Activated CD8-positive, alpha-beta T cell treated with anti-CD3 and anti-CD28 coated beads for 36 hours (primary cell): Measurements from ENCODE around the gene NOS1. TPM values are rescaled to one million over a fixed set of nuclear protein-coding genes. Genes with fewer than 3 reads are reported as not detected.
"Not testable (repeated sequence)": the region's sequence is repeated elsewhere in the genome, so short reads cannot be mapped to it uniquely, and the experiment has no call there.

Source experiments
- ATAC-seq: fragments of 200-7000 bp; cut with Tn5 transposase; one replicate; pipeline ENCODE4 v1.10.0; 2021; ENCODE audit warnings: mild to moderate bottlenecking, moderate library complexity
- CTCF ChIA-PET: fragments of 350-600 bp; sonication (Branson Sonifier 250); formaldehyde crosslinking; loops from one replicate; lab custom pipeline; 2021; ENCODE audit warnings: antibody characterized with exemption; lab: Charles Lee
- POLR2A ChIA-PET: fragments of 350-600 bp; sonication (Branson Sonifier 250); formaldehyde crosslinking; loops from one replicate; lab custom pipeline; 2021; ENCODE audit warnings: antibody characterized with exemption; lab: Charles Lee
- DNase-seq: peaks from one replicate; pipeline ENCODE4 v3.0.0-alpha.2; 2020
- H3K27ac Mint-ChIP-seq: one replicate; pipeline ENCODE4 v1.8.0; 2021; ENCODE audit warnings: mild to moderate bottlenecking, mixed read lengths
- H3K27me3 Mint-ChIP-seq: one replicate; pipeline ENCODE4 v1.8.0; 2021; ENCODE audit warnings: mixed read lengths
- H3K36me3 Mint-ChIP-seq: one replicate; pipeline ENCODE4 v1.8.0; 2021; ENCODE audit warnings: low read depth, mixed read lengths
- H3K4me1 Mint-ChIP-seq: one replicate; pipeline ENCODE4 v1.8.0; 2021; ENCODE audit warnings: low read depth, mixed read lengths
- H3K4me3 Mint-ChIP-seq: one replicate; pipeline ENCODE4 v1.8.0; 2021; ENCODE audit warnings: mild to moderate bottlenecking, moderate library complexity, mixed read lengths
- H3K9me3 Mint-ChIP-seq: one replicate; pipeline ENCODE4 v1.8.0; 2021; ENCODE audit warnings: mixed read lengths
- CTCF ChIP-seq: fragments of 200-600 bp; IDR thresholded peaks from one replicate; pipeline ENCODE4 v1.8.0; 2022; ENCODE audit warnings: antibody characterized with exemption, mild to moderate bottlenecking
- intact Hi-C: fragments of 100-400 bp; cut with micrococcal nuclease; formaldehyde crosslinking; loops from one replicate; pipeline ENCODE4 v1.10.0; 2022
- total RNA-seq, 2 experiments: library from RNA; stranded (reverse); gene quantifications; one replicate each; pipeline ENCODE4 v1.2.3, GENCODE V29; 2021

The NOS1 gene
- total RNA-seq, 2 experiments from 2014 or later: not detected

- H3K27ac Mint-ChIP-seq, CTCF ChIA-PET, POLR2A ChIA-PET, H3K27me3 Mint-ChIP-seq, intact Hi-C loops, H3K4me3 Mint-ChIP-seq, ATAC-seq, H3K9me3 Mint-ChIP-seq, DNase-seq, H3K4me1 Mint-ChIP-seq, H3K36me3 Mint-ChIP-seq: not testable (repeated sequence)
Measured at GRCh38 chr12:117195027-117195426, 166.4 kb downstream of the NOS1 start.

DNA sequence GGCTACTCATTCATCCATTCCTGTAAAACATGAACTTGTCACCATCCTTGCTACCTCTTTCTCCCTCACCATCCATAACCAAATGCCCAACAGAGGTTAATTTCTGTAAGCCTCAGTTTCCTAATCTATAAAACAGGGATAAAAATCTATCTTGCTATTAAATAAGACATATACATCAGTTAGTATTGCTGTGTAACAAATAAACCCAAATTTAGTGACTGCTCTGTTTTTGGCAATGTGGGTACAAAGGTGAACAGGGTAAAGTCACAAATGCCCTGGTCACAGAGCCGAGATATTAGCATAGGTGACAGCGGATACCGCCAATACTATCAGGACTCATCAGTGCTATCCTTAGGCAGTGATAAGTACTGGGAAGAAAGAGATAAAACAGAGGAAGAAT, 167.5 kb downstream of the NOS1 start:
- Mint-ChIP-seq H3K9me3 (no peaks in the 10 kb centered on the region), H3K4me1 (peaks cover 12% of the 10 kb centered on the region), H3K27me3 (peaks cover 6% of the 10 kb centered on the region), H3K4me3 (no peak overlapping the region), H3K27ac (no peak overlapping the region), H3K36me3 (peaks cover 1% of the 10 kb centered on the region)
- intact Hi-C loops: no loop called here
- ChIA-PET POLR2A (no interaction called here), CTCF (no interaction called here)
- TF ChIP-seq CTCF: no peak
- ATAC-seq (no peak), DNase-seq (no peak)

- CTCF ChIA-PET, H3K9me3 Mint-ChIP-seq, ATAC-seq, POLR2A ChIA-PET, H3K4me3 Mint-ChIP-seq, H3K27ac Mint-ChIP-seq, intact Hi-C loops, H3K27me3 Mint-ChIP-seq, DNase-seq: not testable (repeated sequence)
- Mint-ChIP-seq H3K4me1 (peaks cover 22% of the 10 kb centered on the region), H3K36me3 (peaks cover 11% of the 10 kb centered on the region)
Measured at GRCh38 chr12:117192581-117192980, 168.8 kb downstream of the NOS1 start.

DNA sequence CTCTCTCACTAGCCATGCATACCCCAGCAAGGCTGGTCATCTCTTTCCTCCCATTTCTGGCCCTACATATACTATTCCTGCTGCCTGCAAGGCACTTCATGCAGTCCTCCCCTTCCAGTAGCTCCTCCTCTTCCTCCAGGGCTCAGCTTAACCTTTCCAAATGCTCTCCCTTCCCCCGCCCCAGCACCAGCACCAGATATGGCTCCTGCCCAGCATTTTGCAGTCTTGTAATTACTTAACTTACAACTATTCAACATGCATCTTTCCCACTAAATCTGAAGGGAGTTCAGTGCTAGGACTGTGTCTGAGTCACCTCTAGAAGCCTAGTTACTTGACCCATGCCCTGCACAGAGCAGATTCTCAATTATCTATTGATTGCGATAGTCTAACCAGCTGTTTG, 169.4 kb downstream of the NOS1 start:
- ATAC-seq (no peak), DNase-seq (peak; percentile 5)
- Mint-ChIP-seq H3K4me1 (peaks cover 25% of the 10 kb centered on the region), H3K9me3 (no peaks in the 10 kb centered on the region), H3K27ac (no peak overlapping the region), H3K36me3 (peaks cover 14% of the 10 kb centered on the region), H3K27me3 (no peaks in the 10 kb centered on the region), H3K4me3 (no peak overlapping the region)
- TF ChIP-seq CTCF: no peak
- POLR2A ChIA-PET: no interaction called here
- intact Hi-C loops: no loop called here
- CTCF ChIA-PET: no interaction called here

GRCh38 chr12:117190210-117190781, 171.1 kb downstream of the NOS1 start, which contains the start of gene FBXO21:
Gene FBXO21 (minus strand): TSS chr12:117190470. CDS start chr12:117190456, 14 bp downstream.
- Mint-ChIP-seq H3K27ac (peak within 1 kb of the TSS; percentile 85), H3K4me1 (peaks cover 28% of the 10 kb centered on the region), H3K36me3 (peaks cover 25% of the 10 kb centered on the region), H3K27me3 (no peaks in the 10 kb centered on the region), H3K4me3 (peak within 1 kb of the TSS; percentile 91), H3K9me3 (no peaks in the 10 kb centered on the region)
- intact Hi-C loops: no loop called here
- TF ChIP-seq CTCF: no peak
- CTCF ChIA-PET: no interaction called here
- peak; percentile 98 for ATAC-seq
- POLR2A ChIA-PET: no interaction called here
- peak; percentile 93 for DNase-seq

- ChIA-PET CTCF (no interaction called here), POLR2A (no interaction called here)
- H3K4me3 Mint-ChIP-seq: peak overlapping the region; percentile 91
- intact Hi-C loops: no loop called here
- no peaks in the 10 kb centered on the region for H3K27me3 Mint-ChIP-seq
- ATAC-seq (peak; percentile 24), DNase-seq (peak; percentile 55)
- peak overlapping the region; percentile 82 for H3K27ac Mint-ChIP-seq
- no peak for TF ChIP-seq CTCF
- peaks cover 30% of the 10 kb centered on the region for H3K4me1 Mint-ChIP-seq
- no peaks in the 10 kb centered on the region for H3K9me3 Mint-ChIP-seq
- peaks cover 30% of the 10 kb centered on the region for H3K36me3 Mint-ChIP-seq
Measured at GRCh38 chr12:117189725-117190209, 171.7 kb downstream of the NOS1 start.
